GM19463 (cell line): ENCODE measurements around the gene JADE3.

ENCODE experiments used
- ATAC-seq: cut with Tn5 transposase; IDR thresholded peaks from one replicate; pipeline ENCODE4 v1.9.1; 2021; ENCODE audit warnings: mild to moderate bottlenecking, moderate library complexity; ENCODE audit not compliant: unreplicated experiment

Gene JADE3

GRCh38 chrX:47101206-47101605 lies 189.0 kb downstream of the JADE3 start:
- no peak for ATAC-seq
